ENCODE measurements around the gene PALM.

PALM gene

GRCh38 chr19:719636-720344 is 11.1 kb downstream of the PALM start:
- in situ Hi-C loops (cut with MboI; ENCODE audit: low pct_unique_long_range_greater_than_20kb, low sequenced_read_pairs, unreplicated experiment): no loop called here
- DNase-seq (ENCODE audit: low spot score): no peak
- no peak for TF ChIP-seq CTCF (IDR thresholded peaks at IDR 0.05; ENCODE audit: extremely low read depth, insufficient read depth, missing control alignments)

- no peak for DNase-seq (ENCODE audit: low spot score)
- no peak for TF ChIP-seq CTCF (IDR thresholded peaks at IDR 0.05; ENCODE audit: extremely low read depth, insufficient read depth, missing control alignments)
- in situ Hi-C loops (cut with MboI; ENCODE audit: low pct_unique_long_range_greater_than_20kb, low sequenced_read_pairs, unreplicated experiment): no loop called here
Observed at GRCh38 chr19:720345-721160, 11.8 kb downstream of the PALM start.

- peak; percentile 59 for DNase-seq (ENCODE audit: low spot score)
- in situ Hi-C loops (cut with MboI; ENCODE audit: low pct_unique_long_range_greater_than_20kb, low sequenced_read_pairs, unreplicated experiment): no loop called here
- TF ChIP-seq CTCF (IDR thresholded peaks at IDR 0.05; ENCODE audit: extremely low read depth, insufficient read depth, missing control alignments): no peak
Observed at GRCh38 chr19:722553-723101, 13.9 kb downstream of the PALM start.

GRCh38 chr19:723247-723646 is 14.5 kb downstream of the PALM start:
- in situ Hi-C loops (cut with MboI; ENCODE audit: low pct_unique_long_range_greater_than_20kb, low sequenced_read_pairs, unreplicated experiment): no loop called here
- TF ChIP-seq CTCF (IDR thresholded peaks at IDR 0.05; ENCODE audit: extremely low read depth, insufficient read depth, missing control alignments): no peak
- DNase-seq (ENCODE audit: low spot score): no peak

- in situ Hi-C loops (cut with MboI; ENCODE audit: low pct_unique_long_range_greater_than_20kb, low sequenced_read_pairs, unreplicated experiment): no loop called here
- DNase-seq (ENCODE audit: low spot score): no peak
- TF ChIP-seq CTCF (IDR thresholded peaks at IDR 0.05; ENCODE audit: extremely low read depth, insufficient read depth, missing control alignments): no peak
Observed at GRCh38 chr19:723714-724113, 15.0 kb downstream of the PALM start.

GRCh38 chr19:725461-726089 is 16.8 kb downstream of the PALM start:
- in situ Hi-C loops (cut with MboI; ENCODE audit: low pct_unique_long_range_greater_than_20kb, low sequenced_read_pairs, unreplicated experiment): loop anchor here (25.0 kb wide), 1 partner anchor 138 kb away; the partner anchor contains the start of gene HCN2
- no peak for DNase-seq (ENCODE audit: low spot score)

More at GRCh38 chr19:725461-726089, 16.8 kb downstream of the PALM start:
- TF ChIP-seq CTCF (IDR thresholded peaks at IDR 0.05; ENCODE audit: extremely low read depth, insufficient read depth, missing control alignments): no peak

Measured in GM13977 (cell line).